GM12878 (cell line): ENCODE data around the gene UBE2E2. TPM values are rescaled to one million over a fixed set of nuclear protein-coding genes. Genes with fewer than 3 reads are reported as not detected.
A peak's percentile ranks its signal among the peaks of the same experiment; 100 is the strongest.

ENCODE experiments used
- ATAC-seq: fragments of 200-7000 bp; cut with Tn5 transposase; 3 replicates; pipeline ENCODE4 v1.9.1; 2020; ENCODE audit warnings: mild to moderate bottlenecking, moderate library complexity
- BruUV-seq: library from RNA; stranded (reverse); fragments of 400-500 nt; replicated peaks from 2 replicates; lab custom pipeline; 2021; lab: Mats Ljungman, UMichigan
- CTCF ChIA-PET: fragments of 300-600 bp; sonication (Branson Sonifier 250); formaldehyde crosslinking; extraction: SDS; loops from one replicate; lab custom pipeline; 2021; ENCODE audit warnings: inconsistent platforms; lab: Yijun Ruan, JAX
- POLR2A ChIA-PET: fragments of 350-600 bp; formaldehyde crosslinking; extraction: SDS; loops from one replicate; lab custom pipeline; 2021; ENCODE audit warnings: inconsistent platforms; lab: Charles Lee
- RAD21 ChIA-PET: fragments of 300-600 bp; sonication (Branson Sonifier 250); formaldehyde crosslinking; loops from one replicate; lab custom pipeline; 2023; ENCODE audit warnings: antibody characterized with exemption; ENCODE audit not compliant: unreplicated experiment; lab: Charles Lee
- SMC1A ChIA-PET: fragments of 300-600 bp; sonication (Branson Sonifier 250); formaldehyde crosslinking; loops from one replicate; lab custom pipeline; 2023; ENCODE audit not compliant: unreplicated experiment, uncharacterized antibody; lab: Charles Lee
- DNase-seq: peaks from one replicate; pipeline ENCODE4 v3.0.0-alpha.2; 2011; ENCODE audit warnings: low read depth, low spot score
- FAIRE-seq: peaks from 3 replicates; lab custom pipeline; 2011; peaks lifted over from hg19 to GRCh38; lab: Jason Lieb, UNC
- H2AFZ ChIP-seq: 2 replicates; pipeline ENCODE4 v1.6.0; 2011; ENCODE audit warnings: low read depth, low read length, control low read depth; ENCODE audit not compliant: control insufficient read depth
- H3K27ac ChIP-seq: 2 replicates; pipeline ENCODE4 v1.5.1; 2011; ENCODE audit warnings: control low read depth; ENCODE audit not compliant: control insufficient read depth, insufficient read depth
- H3K27me3 ChIP-seq, 2 experiments: replicated peaks in 1 of 2; 2 replicates each; pipeline versions ENCODE4 v1.6.0 to v1.6.1; 2011; ENCODE audit warnings: low read length in 1 of 2; ENCODE audit not compliant: control insufficient read depth in 2 of 2, insufficient read depth in 2 of 2
- H3K36me3 ChIP-seq, 2 experiments: 2 replicates each; pipeline ENCODE4 v1.5.1; 2011; ENCODE audit warnings: low read length in 1 of 2; ENCODE audit not compliant: control insufficient read depth in 2 of 2, insufficient read depth in 2 of 2
- H3K4me1 ChIP-seq: 2 replicates; pipeline ENCODE4 v1.6.1; 2011; ENCODE audit warnings: mild to moderate bottlenecking, low read length, moderate library complexity, mixed read lengths; ENCODE audit not compliant: control insufficient read depth, insufficient read depth
- H3K4me2 ChIP-seq: 2 replicates; pipeline ENCODE4 v1.6.0; 2011; ENCODE audit warnings: control low read depth; ENCODE audit not compliant: control insufficient read depth, insufficient read depth
- H3K4me3 ChIP-seq: fragments of 200-600 bp; sonication (generic); 2 replicates; pipeline ENCODE4 v1.5.1; 2016
- H3K79me2 ChIP-seq: 2 replicates; pipeline ENCODE4 v1.6.0; 2011; ENCODE audit warnings: low read length; ENCODE audit not compliant: control insufficient read depth, insufficient read depth
- H3K9ac ChIP-seq: 2 replicates; pipeline ENCODE4 v1.8.0; 2011; ENCODE audit warnings: low read length, control low read depth, mixed read lengths; ENCODE audit not compliant: control insufficient read depth, insufficient read depth
- H3K9me3 ChIP-seq: replicated peaks from 3 replicates; pipeline ENCODE4 v1.5.1; 2011; ENCODE audit warnings: mild to moderate bottlenecking, low read length; ENCODE audit not compliant: control insufficient read depth, insufficient read depth
- H4K20me1 ChIP-seq: 2 replicates; pipeline ENCODE4 v1.6.0; 2011; ENCODE audit not compliant: control insufficient read depth, insufficient read depth
- BRCA1 ChIP-seq: IDR thresholded peaks from 2 replicates; pipeline ENCODE4 v1.6.1; 2011; ENCODE audit warnings: low read depth, low read length, improper control_type of control experiment
- CBX5 ChIP-seq: sonication (generic); IDR thresholded peaks from 2 replicates; pipeline ENCODE4 v1.6.1; 2016; ENCODE audit warnings: low read depth, moderate library complexity, mild to moderate bottlenecking, inconsistent platforms
- CHD4 ChIP-seq: fragments of 200-600 bp; sonication (generic); IDR thresholded peaks from 2 replicates; pipeline ENCODE4 v1.6.1; 2016; ENCODE audit warnings: mild to moderate bottlenecking
- DPF2 ChIP-seq: fragments of 450-650 bp; IDR thresholded peaks from 2 replicates; pipeline ENCODE4 v1.6.1; 2017; ENCODE audit warnings: mild to moderate bottlenecking
- EED ChIP-seq: sonication (generic); IDR thresholded peaks from 2 replicates; pipeline ENCODE4 v1.6.1; 2016; ENCODE audit warnings: antibody characterized with exemption, low read depth
- EP300 ChIP-seq, 2 experiments: fragments of 150-350 bp in 1 of 2; IDR thresholded peaks; 2 replicates each; pipeline ENCODE4 v1.6.1; 2011 to 2012; ENCODE audit warnings: low read depth in 2 of 2, low read length in 2 of 2, borderline replicate concordance in 1 of 2, improper control_type of control experiment in 1 of 2, inconsistent platforms in 1 of 2; ENCODE audit not compliant: control insufficient read depth in 1 of 2
- FOXM1 ChIP-seq: IDR thresholded peaks from 2 replicates; pipeline ENCODE4 v1.6.1; 2012; ENCODE audit warnings: low read depth, mild to moderate bottlenecking, inconsistent platforms, low read length, moderate library complexity
- MEF2A ChIP-seq: IDR thresholded peaks from 2 replicates; pipeline ENCODE4 v1.6.1; 2011; ENCODE audit warnings: low read depth, mild to moderate bottlenecking, low read length, moderate library complexity; ENCODE audit not compliant: insufficient read depth
- MXI1 ChIP-seq: fragments of 150-350 bp; IDR thresholded peaks from 2 replicates; pipeline ENCODE4 v1.6.1; 2011; ENCODE audit warnings: low read depth, mild to moderate bottlenecking, inconsistent platforms, low read length, improper control_type of control experiment
- MYB ChIP-seq: fragments of 150-350 bp; IDR thresholded peaks from 2 replicates; pipeline ENCODE4 v1.6.1; 2014; ENCODE audit warnings: mild to moderate bottlenecking, low read depth, low read length, borderline replicate concordance
- NFIC ChIP-seq: IDR thresholded peaks from 2 replicates; pipeline ENCODE4 v1.6.1; 2012; ENCODE audit warnings: low read depth, mild to moderate bottlenecking, inconsistent platforms, low read length, moderate library complexity
- NFYA ChIP-seq: IDR thresholded peaks from 2 replicates; pipeline ENCODE4 v1.6.1; 2011; ENCODE audit warnings: low read depth, mild to moderate bottlenecking, low read length, improper control_type of control experiment, borderline replicate concordance
- NR2C1 ChIP-seq: fragments of 450-650 bp; IDR thresholded peaks from 2 replicates; pipeline ENCODE4 v1.6.1; 2017; ENCODE audit warnings: antibody characterized with exemption, mild to moderate bottlenecking, moderate library complexity
- PML ChIP-seq: IDR thresholded peaks from 2 replicates; pipeline ENCODE4 v1.6.1; 2012; ENCODE audit warnings: low read length, inconsistent platforms
- SMAD1 ChIP-seq: fragments of 450-650 bp; IDR thresholded peaks from 2 replicates; pipeline ENCODE4 v1.6.1; 2018; ENCODE audit warnings: mild to moderate bottlenecking, low read depth; ENCODE audit not compliant: partially characterized antibody
- SRF ChIP-seq, 2 experiments: IDR thresholded peaks; 2 replicates each; pipeline ENCODE4 v1.6.1; 2011; ENCODE audit warnings: low read depth in 2 of 2, low read length in 2 of 2, mild to moderate bottlenecking in 1 of 2, moderate library complexity in 1 of 2
- STAT1 ChIP-seq: fragments of 450-650 bp; conservative IDR thresholded peaks from 2 replicates; pipeline ENCODE4 v1.6.1; 2014; ENCODE audit warnings: antibody characterized with exemption, mild to moderate bottlenecking
- YBX1 ChIP-seq: fragments of 450-650 bp; IDR thresholded peaks from 2 replicates; pipeline ENCODE4 v1.6.1; 2016; ENCODE audit warnings: antibody characterized with exemption
- ZSCAN29 ChIP-seq: fragments of 450-650 bp; IDR thresholded peaks from 2 replicates; pipeline ENCODE4 v1.6.1; 2017; ENCODE audit warnings: mild to moderate bottlenecking, moderate library complexity
- WGBS: methylation state at CpG from one replicate; pipeline ENCODE4 v1.1.6; 2016; ENCODE audit warnings: low lambda C conversion rate; ENCODE audit not compliant: insufficient replicate concordance, insufficient coverage; ENCODE audit errors: missing lambda C conversion rate; 5-methylcytosine and 5-hydroxymethylcytosine counted together
- in situ Hi-C: fragments of 300-500 bp; cut with MboI; formaldehyde crosslinking; loops from 9 replicates; pipeline ENCODE4 v1.14.3; 2018; ENCODE audit warnings: mixed read lengths
- intact Hi-C: fragments of 100-400 bp; cut with micrococcal nuclease; formaldehyde crosslinking; loops from one replicate; pipeline ENCODE4 v1.14.2; 2022; ENCODE audit not compliant: unreplicated experiment
- polyA plus RNA-seq, 11 experiments: library from polyadenylated mRNA; depleted of rRNA in 4 of 11; unstranded in 6 of 11; stranded (reverse) in 5 of 11; fragments of >200 nt; fragmentation: Nextera tagmentation in 4 of 11; fragmentation: Illumina TruSeq in 1 of 11; extraction: Ambion mirVana in 4 of 11; extraction: Trizol in 1 of 11; gene quantifications; 1 replicate in 1 of 11; 2 replicates in 10 of 11; pipeline versions ENCODE4 v1.2.1 to v1.2.3, GENCODE V29; 2011 to 2016; ENCODE audit warnings: inconsistent platforms in 2 of 11, missing spikeins in 2 of 11, low read depth in 1 of 11
- total RNA-seq, 4 experiments: library from RNA; depleted of rRNA in 3 of 4; stranded (reverse); fragments of >200 nt in 3 of 4; fragmentation: Illumina TruSeq in 1 of 4; extraction: Trizol in 1 of 4; gene quantifications; 2 replicates each; pipeline versions ENCODE4 v1.2.1 to v1.2.3, GENCODE V29; 2013 to 2021
- TF ChIP-seq, protein P1 (sequence below): fragments of 450-650 bp; IDR thresholded peaks from 2 replicates; pipeline ENCODE4 v1.6.1; 2017; ENCODE audit warnings: borderline replicate concordance
- TF ChIP-seq, protein P2 (sequence below): fragments of 450-650 bp; formaldehyde crosslinking; IDR thresholded peaks from 2 replicates; pipeline ENCODE4 v1.4.0; 2020; ENCODE audit warnings: mild to moderate bottlenecking, moderate library complexity
- TF ChIP-seq, protein P3 (sequence below): IDR thresholded peaks from 2 replicates; pipeline ENCODE4 v1.6.1; 2012; ENCODE audit warnings: low read depth, low read length, improper control_type of control experiment

The UBE2E2 gene
- total and polyA plus RNA-seq, 10 of the 15 experiments (the other 5 are each of a cell fraction or from before 2014, with no cell fraction given), result 8.7 to 71.0 (median 36.4) TPM

DNA sequence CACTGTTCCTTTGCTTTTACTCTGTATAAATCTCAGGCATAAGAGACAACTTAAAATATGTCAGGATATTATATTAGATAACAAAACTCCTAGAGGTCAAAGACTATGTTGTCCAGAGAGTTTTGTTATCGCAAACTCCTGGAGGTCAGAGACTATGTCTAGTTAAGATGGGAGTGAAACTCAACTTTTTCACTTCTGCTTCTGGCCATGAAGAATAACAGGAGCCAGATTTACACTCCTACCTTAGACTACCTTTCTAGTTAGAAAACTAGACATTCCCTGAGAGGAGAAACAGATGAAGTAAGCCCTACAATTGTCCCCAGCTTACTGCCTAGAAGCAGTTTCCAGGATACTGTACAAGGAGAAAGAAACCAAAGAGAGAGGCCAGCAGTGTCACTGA lies 347.3 kb downstream of the UBE2E2 start:
- Histone ChIP-seq H3K4me3 (no peak overlapping the region), H3K9ac (no peak overlapping the region), H3K4me2 (peak overlapping the region; percentile 88), H3K79me2 (no peaks in the 10 kb centered on the region), H3K9me3 (no peaks in the 10 kb centered on the region), H3K36me3 (no peaks in the 10 kb centered on the region), H4K20me1 (no peaks in the 10 kb centered on the region), H3K4me1 (peaks cover 11% of the 10 kb centered on the region), H2AFZ (no peak overlapping the region), H3K27ac (no peak overlapping the region), H3K27me3 (no peaks in the 10 kb centered on the region)
- in situ Hi-C loops (no loop called here), intact Hi-C loops (loop anchor here (5.0 kb wide), 1 partner anchor 102 kb away; no protein-coding TSS in a partner anchor)
- RAD21 ChIA-PET, result no interaction called here
- no TSS peak for BruUV-seq
- POLR2A ChIA-PET, result no interaction called here
- peak; percentile 72 for FAIRE-seq
- CTCF ChIA-PET, result no interaction called here
- peak; percentile 90 for ATAC-seq
- 6% methylated on average over 1 of the region's 1 CpG for WGBS
- DNase-seq, result peak; percentile 39
- SMC1A ChIA-PET, result interaction anchor here (3.3 kb wide), 1 partner anchor 43 kb away, joined by 16 read pairs; no protein-coding TSS in a partner anchor
- TF ChIP-seq MYB, result no peak
- TF ChIP-seq STAT1, result no peak
- TF ChIP-seq, protein P1, sequence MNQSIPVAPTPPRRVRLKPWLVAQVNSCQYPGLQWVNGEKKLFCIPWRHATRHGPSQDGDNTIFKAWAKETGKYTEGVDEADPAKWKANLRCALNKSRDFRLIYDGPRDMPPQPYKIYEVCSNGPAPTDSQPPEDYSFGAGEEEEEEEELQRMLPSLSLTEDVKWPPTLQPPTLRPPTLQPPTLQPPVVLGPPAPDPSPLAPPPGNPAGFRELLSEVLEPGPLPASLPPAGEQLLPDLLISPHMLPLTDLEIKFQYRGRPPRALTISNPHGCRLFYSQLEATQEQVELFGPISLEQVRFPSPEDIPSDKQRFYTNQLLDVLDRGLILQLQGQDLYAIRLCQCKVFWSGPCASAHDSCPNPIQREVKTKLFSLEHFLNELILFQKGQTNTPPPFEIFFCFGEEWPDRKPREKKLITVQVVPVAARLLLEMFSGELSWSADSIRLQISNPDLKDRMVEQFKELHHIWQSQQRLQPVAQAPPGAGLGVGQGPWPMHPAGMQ, result no peak
- TF ChIP-seq SMAD1, result no peak
- peak in 1 of 2 experiments; percentile 62; a peak in 1 of 4 replicates for TF ChIP-seq EP300 (IDR thresholded peaks at IDR 0.05; ENCODE audit: borderline replicate concordance in 1 of 2, control insufficient read depth in 1 of 2, low read depth in 2 of 2, low read length in 2 of 2)
- no peak for TF ChIP-seq FOXM1
- TF ChIP-seq ZSCAN29, result no peak
- TF ChIP-seq SRF (IDR thresholded peaks at IDR 0.05; ENCODE audit: low read depth in 2 of 2, low read length in 2 of 2), result no peak
- TF ChIP-seq CHD4, result no peak
- no peak for TF ChIP-seq YBX1
- no peak for TF ChIP-seq DPF2
- 0 out of 2 replicates have a peak, but pooled peaks have one; percentile 34 for TF ChIP-seq EED
- TF ChIP-seq NR2C1, result no peak
- TF ChIP-seq, protein P2, sequence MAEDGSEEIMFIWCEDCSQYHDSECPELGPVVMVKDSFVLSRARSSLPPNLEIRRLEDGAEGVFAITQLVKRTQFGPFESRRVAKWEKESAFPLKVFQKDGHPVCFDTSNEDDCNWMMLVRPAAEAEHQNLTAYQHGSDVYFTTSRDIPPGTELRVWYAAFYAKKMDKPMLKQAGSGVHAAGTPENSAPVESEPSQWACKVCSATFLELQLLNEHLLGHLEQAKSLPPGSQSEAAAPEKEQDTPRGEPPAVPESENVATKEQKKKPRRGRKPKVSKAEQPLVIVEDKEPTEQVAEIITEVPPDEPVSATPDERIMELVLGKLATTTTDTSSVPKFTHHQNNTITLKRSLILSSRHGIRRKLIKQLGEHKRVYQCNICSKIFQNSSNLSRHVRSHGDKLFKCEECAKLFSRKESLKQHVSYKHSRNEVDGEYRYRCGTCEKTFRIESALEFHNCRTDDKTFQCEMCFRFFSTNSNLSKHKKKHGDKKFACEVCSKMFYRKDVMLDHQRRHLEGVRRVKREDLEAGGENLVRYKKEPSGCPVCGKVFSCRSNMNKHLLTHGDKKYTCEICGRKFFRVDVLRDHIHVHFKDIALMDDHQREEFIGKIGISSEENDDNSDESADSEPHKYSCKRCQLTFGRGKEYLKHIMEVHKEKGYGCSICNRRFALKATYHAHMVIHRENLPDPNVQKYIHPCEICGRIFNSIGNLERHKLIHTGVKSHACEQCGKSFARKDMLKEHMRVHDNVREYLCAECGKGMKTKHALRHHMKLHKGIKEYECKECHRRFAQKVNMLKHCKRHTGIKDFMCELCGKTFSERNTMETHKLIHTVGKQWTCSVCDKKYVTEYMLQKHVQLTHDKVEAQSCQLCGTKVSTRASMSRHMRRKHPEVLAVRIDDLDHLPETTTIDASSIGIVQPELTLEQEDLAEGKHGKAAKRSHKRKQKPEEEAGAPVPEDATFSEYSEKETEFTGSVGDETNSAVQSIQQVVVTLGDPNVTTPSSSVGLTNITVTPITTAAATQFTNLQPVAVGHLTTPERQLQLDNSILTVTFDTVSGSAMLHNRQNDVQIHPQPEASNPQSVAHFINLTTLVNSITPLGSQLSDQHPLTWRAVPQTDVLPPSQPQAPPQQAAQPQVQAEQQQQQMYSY (CRISPR knock-in tag), result no peak
- 0 out of 2 replicates have a peak, but pooled peaks have one; percentile 35 for TF ChIP-seq CBX5
- TF ChIP-seq, protein P3, sequence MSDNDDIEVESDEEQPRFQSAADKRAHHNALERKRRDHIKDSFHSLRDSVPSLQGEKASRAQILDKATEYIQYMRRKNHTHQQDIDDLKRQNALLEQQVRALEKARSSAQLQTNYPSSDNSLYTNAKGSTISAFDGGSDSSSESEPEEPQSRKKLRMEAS, result no peak
- no peak for TF ChIP-seq PML
- no peak for TF ChIP-seq MXI1
- TF ChIP-seq NFIC, result peak; percentile 58; the same call in 1 of the 2 replicates
- no peak for TF ChIP-seq NFYA
- TF ChIP-seq BRCA1, result no peak
- TF ChIP-seq MEF2A, result 0 out of 2 replicates have a peak, but pooled peaks have one; percentile 29
